ENCODE data around the gene OPN1MW. TPM values are rescaled to one million over a fixed set of nuclear protein-coding genes. Genes with fewer than 3 reads are reported as not detected.
"Not testable (repeated sequence)": the region's sequence is repeated elsewhere in the genome, so short reads cannot be mapped to it uniquely, and the experiment has no call there.

The OPN1MW gene
- total and polyA plus RNA-seq, 2 of the 8 experiments (the other 6 are each of a cell fraction or from before 2014, with no cell fraction given) = not detected

DNA sequence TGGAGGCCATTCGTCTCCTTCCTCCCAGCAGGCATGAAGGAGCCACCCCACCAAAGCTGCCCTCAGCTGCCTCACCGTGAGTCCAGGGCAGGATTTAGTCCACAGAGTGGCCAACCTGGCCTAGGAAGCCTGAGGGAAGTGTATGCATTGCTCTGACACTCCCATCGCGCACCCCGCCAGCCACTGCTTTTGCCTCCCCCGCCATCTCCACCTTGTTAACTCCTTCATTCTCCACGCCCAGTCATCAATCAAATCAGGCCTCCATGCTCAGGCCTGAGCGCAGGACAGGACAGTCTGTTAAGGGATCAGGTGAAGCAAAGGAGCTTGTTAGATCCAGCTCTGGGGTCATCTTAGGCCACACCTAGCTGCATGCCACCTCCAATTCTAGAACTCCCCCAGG, 10.4 kb downstream of the OPN1MW start:
- CTCF ChIA-PET (ENCODE audit: partially characterized antibody); H2AFZ ChIP-seq (ENCODE audit: low read length): not testable (repeated sequence)

DNA sequence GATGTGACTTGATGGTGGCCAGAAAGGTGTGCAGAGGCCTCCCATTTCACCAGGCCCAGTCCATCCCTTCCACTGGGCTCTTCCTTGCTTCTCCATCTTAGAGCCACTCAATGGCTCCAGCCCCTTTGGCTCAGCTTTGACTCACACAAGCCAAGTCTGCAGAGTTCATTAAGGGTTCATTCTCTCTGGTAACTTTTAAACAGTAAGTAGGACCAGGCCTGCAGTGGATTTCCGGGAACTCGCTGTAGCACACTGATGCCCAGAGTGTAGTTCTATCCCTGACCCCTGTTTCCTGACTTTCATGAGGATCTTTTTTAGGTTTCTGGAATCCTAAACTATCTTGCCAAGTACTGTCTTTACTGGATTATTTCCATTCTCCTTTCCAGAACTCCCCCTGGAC, 11.9 kb downstream of the OPN1MW start:
- H3K23ac ChIP-seq (ENCODE audit: insufficient read length); H3K4me3 ChIP-seq (ENCODE audit: extremely low read depth in 1 of 4, insufficient read depth in 2 of 4, low read depth in 3 of 4, low read length in 4 of 4); H3K14ac ChIP-seq (ENCODE audit: insufficient read length); H2BK5ac ChIP-seq (ENCODE audit: low read depth, low read length); H3K27me3 ChIP-seq (replicated peaks in 1 of 4; ENCODE audit: control insufficient read depth in 3 of 4, extremely low read depth in 1 of 4, insufficient read depth in 3 of 4, low read length in 3 of 4); H3K23me2 ChIP-seq (ENCODE audit: low read depth, low read length); H3K18ac ChIP-seq (ENCODE audit: extremely low read depth, low read length); H4K8ac ChIP-seq (ENCODE audit: extremely low read depth, insufficient read depth, low read length); H2BK15ac ChIP-seq (ENCODE audit: low read length); H3K9ac ChIP-seq (replicated peaks in 1 of 4; ENCODE audit: extremely low read depth in 1 of 4, low read depth in 3 of 4, low read length in 3 of 4); H4K5ac ChIP-seq (ENCODE audit: insufficient read length, low read depth, low read length); DNase-seq (ENCODE audit: low read depth in 1 of 2, low spot score in 2 of 2); H3K9me3 ChIP-seq (ENCODE audit: insufficient read depth in 2 of 2, low read depth in 1 of 2, low read length in 1 of 2); H3K36me3 ChIP-seq (ENCODE audit: control insufficient read depth in 2 of 4, insufficient read depth in 4 of 4, low read length in 3 of 4); H3K4ac ChIP-seq (replicated peaks; ENCODE audit: insufficient read length, low read depth, low read length); H3K79me1 ChIP-seq (ENCODE audit: low read depth, low read length); H2AK5ac ChIP-seq (ENCODE audit: low read depth, low read length); FAIRE-seq; H3K27ac ChIP-seq (ENCODE audit: low read depth, low read length); H3K4me1 ChIP-seq (replicated peaks in 1 of 4; ENCODE audit: control insufficient read depth in 3 of 4, insufficient read depth in 4 of 4, low read length in 3 of 4); H4K91ac ChIP-seq (replicated peaks; ENCODE audit: insufficient read length, low read length); H2BK12ac ChIP-seq (ENCODE audit: low read depth, low read length); H2BK120ac ChIP-seq (replicated peaks; ENCODE audit: low read depth, low read length); H3K4me2 ChIP-seq (ENCODE audit: insufficient read depth in 1 of 2, low read depth in 2 of 2, low read length in 2 of 2); H3K79me2 ChIP-seq (ENCODE audit: control insufficient read depth in 1 of 2, insufficient read depth in 2 of 2, low read length in 2 of 2); H2AFZ ChIP-seq (ENCODE audit: low read length); H4K20me1 ChIP-seq (replicated peaks in 1 of 2; ENCODE audit: control insufficient read depth in 1 of 2, insufficient read depth in 2 of 2, low read length in 2 of 2); CTCF ChIA-PET (ENCODE audit: partially characterized antibody); H3K56ac ChIP-seq (replicated peaks; ENCODE audit: insufficient read length, low read depth, low read length); POLR2A ChIA-PET (ENCODE audit: partially characterized antibody); H2BK20ac ChIP-seq (ENCODE audit: low read length): not testable (repeated sequence)
- WGBS, 2 experiments (ENCODE audit: extremely low coverage in 1 of 2, insufficient coverage in 1 of 2, insufficient read length in 1 of 2, insufficient replicate concordance in 2 of 2, low coverage in 1 of 2, low lambda C conversion rate in 2 of 2, missing lambda C conversion rate in 1 of 2) = no CpG with 5 or more reads among the region's 2 CpGs

More for the DNA sequence above, 10.4 kb downstream of the OPN1MW start:
- H3K27ac ChIP-seq (ENCODE audit: low read depth, low read length); H3K23ac ChIP-seq (ENCODE audit: insufficient read length); H3K79me2 ChIP-seq (ENCODE audit: control insufficient read depth in 1 of 2, insufficient read depth in 2 of 2, low read length in 2 of 2); H4K91ac ChIP-seq (replicated peaks; ENCODE audit: insufficient read length, low read length); H3K27me3 ChIP-seq (replicated peaks in 1 of 4; ENCODE audit: control insufficient read depth in 3 of 4, extremely low read depth in 1 of 4, insufficient read depth in 3 of 4, low read length in 3 of 4); H3K36me3 ChIP-seq (ENCODE audit: control insufficient read depth in 2 of 4, insufficient read depth in 4 of 4, low read length in 3 of 4); H3K9ac ChIP-seq (replicated peaks in 1 of 4; ENCODE audit: extremely low read depth in 1 of 4, low read depth in 3 of 4, low read length in 3 of 4); H2BK12ac ChIP-seq (ENCODE audit: low read depth, low read length); H3K4me3 ChIP-seq (ENCODE audit: extremely low read depth in 1 of 4, insufficient read depth in 2 of 4, low read depth in 3 of 4, low read length in 4 of 4); H3K4me2 ChIP-seq (ENCODE audit: insufficient read depth in 1 of 2, low read depth in 2 of 2, low read length in 2 of 2); H2BK15ac ChIP-seq (ENCODE audit: low read length); DNase-seq (ENCODE audit: low read depth in 1 of 2, low spot score in 2 of 2); H4K8ac ChIP-seq (ENCODE audit: extremely low read depth, insufficient read depth, low read length); H4K20me1 ChIP-seq (replicated peaks in 1 of 2; ENCODE audit: control insufficient read depth in 1 of 2, insufficient read depth in 2 of 2, low read length in 2 of 2); H2BK5ac ChIP-seq (ENCODE audit: low read depth, low read length); H3K4ac ChIP-seq (replicated peaks; ENCODE audit: insufficient read length, low read depth, low read length); H3K14ac ChIP-seq (ENCODE audit: insufficient read length); H4K5ac ChIP-seq (ENCODE audit: insufficient read length, low read depth, low read length); H3K18ac ChIP-seq (ENCODE audit: extremely low read depth, low read length); H3K79me1 ChIP-seq (ENCODE audit: low read depth, low read length); POLR2A ChIA-PET (ENCODE audit: partially characterized antibody); H2BK120ac ChIP-seq (replicated peaks; ENCODE audit: low read depth, low read length); H2BK20ac ChIP-seq (ENCODE audit: low read length); FAIRE-seq; H3K9me3 ChIP-seq (ENCODE audit: insufficient read depth in 2 of 2, low read depth in 1 of 2, low read length in 1 of 2); H3K56ac ChIP-seq (replicated peaks; ENCODE audit: insufficient read length, low read depth, low read length); H2AK5ac ChIP-seq (ENCODE audit: low read depth, low read length); H3K23me2 ChIP-seq (ENCODE audit: low read depth, low read length); H3K4me1 ChIP-seq (replicated peaks in 1 of 4; ENCODE audit: control insufficient read depth in 3 of 4, insufficient read depth in 4 of 4, low read length in 3 of 4): not testable (repeated sequence)
- no CpG with 5 or more reads among the region's 8 CpGs for WGBS, 2 experiments (ENCODE audit: extremely low coverage in 1 of 2, insufficient coverage in 1 of 2, insufficient read length in 1 of 2, insufficient replicate concordance in 2 of 2, low coverage in 1 of 2, low lambda C conversion rate in 2 of 2, missing lambda C conversion rate in 1 of 2)

All from H1 (cell line).